K562 (cell line): Measurements from ENCODE around the gene MYADML2. TPM values are rescaled to one million over a fixed set of nuclear protein-coding genes. Genes with fewer than 3 reads are reported as not detected.

Source experiments
- ATAC-seq: fragments of 200-7000 bp; cut with Tn5 transposase; 3 replicates; pipeline ENCODE4 v1.9.1; 2020; ENCODE audit warnings: moderate library complexity
- BruUV-seq: library from RNA; stranded (reverse); fragments of 400-500 nt; replicated peaks from 2 replicates; lab custom pipeline; 2021; lab: Mats Ljungman, UMichigan
- CTCF ChIA-PET: fragments of 300-600 bp; formaldehyde crosslinking; extraction: SDS; loops from one replicate; lab custom pipeline; 2021; ENCODE audit warnings: low intra/inter-chr PET ratio; lab: Yijun Ruan, JAX
- POLR2A ChIA-PET: fragments of 300-600, 350-650 bp; sonication (Branson Sonifier 250); formaldehyde crosslinking; extraction: SDS; loops from one replicate; lab custom pipeline; 2021; ENCODE audit warnings: antibody characterized with exemption, inconsistent platforms; lab: Yijun Ruan, JAX
- DNase-seq, 4 experiments: peaks; one replicate each; pipeline versions ENCODE4 v3.0.0 to v3.0.0-alpha.2; 2011 to 2018; ENCODE audit warnings: low spot score in 3 of 4, mixed read lengths in 3 of 4; ENCODE audit errors: extremely low read depth in 1 of 4
- FAIRE-seq: peaks from 2 replicates; lab custom pipeline; 2011; peaks lifted over from hg19 to GRCh38; lab: Jason Lieb, UNC
- H2AFZ ChIP-seq: 2 replicates; pipeline ENCODE4 v1.6.0; 2011; ENCODE audit warnings: low read depth, low read length, control low read depth, inconsistent platforms
- H3K27ac ChIP-seq: fragments of 200-600 bp; 3 replicates; pipeline ENCODE4 v1.8.0; 2011; ENCODE audit warnings: low read depth, mild to moderate bottlenecking, control low read depth, inconsistent platforms, low read length, moderate library complexity, mixed read lengths; ENCODE audit errors: extremely low read depth
- H3K27me3 ChIP-seq, 2 experiments: fragments of 300-600 bp in 1 of 2; 2 replicates in 1 of 2; 3 replicates in 1 of 2; pipeline versions ENCODE4 v1.6.0 to v1.8.0; 2011; ENCODE audit warnings: inconsistent platforms in 2 of 2, low read length in 2 of 2, mild to moderate bottlenecking in 1 of 2, mixed read lengths in 1 of 2, moderate library complexity in 1 of 2; ENCODE audit not compliant: control insufficient read depth in 2 of 2, insufficient read depth in 2 of 2
- H3K36me3 ChIP-seq: fragments of 300-600 bp; 3 replicates; pipeline ENCODE4 v1.8.0; 2011; ENCODE audit warnings: mild to moderate bottlenecking, low read length, inconsistent platforms; ENCODE audit not compliant: control insufficient read depth, insufficient read depth
- H3K4me1 ChIP-seq, 2 experiments: fragments of 200-600 bp in 1 of 2; replicated peaks in 1 of 2; 2 replicates in 1 of 2; 3 replicates in 1 of 2; pipeline versions ENCODE4 v1.5.1 to v1.8.0; 2011; ENCODE audit warnings: inconsistent platforms in 2 of 2, low read length in 2 of 2, mild to moderate bottlenecking in 1 of 2, mixed read lengths in 1 of 2, moderate library complexity in 1 of 2; ENCODE audit not compliant: control insufficient read depth in 2 of 2, insufficient read depth in 2 of 2
- H3K4me2 ChIP-seq: 2 replicates; pipeline ENCODE4 v1.6.1; 2011; ENCODE audit warnings: low read length, control low read depth, inconsistent platforms, mixed read lengths; ENCODE audit not compliant: insufficient read depth
- H3K4me3 ChIP-seq: fragments of 200-600 bp; sonication (generic), shearing (Covaris generic); 2 replicates; pipeline ENCODE4 v1.5.1; 2016; ENCODE audit warnings: control low read depth, inconsistent platforms
- H3K79me2 ChIP-seq: fragments of 200-600 bp; 3 replicates; pipeline ENCODE4 v1.8.0; 2011; ENCODE audit warnings: low read length, inconsistent platforms; ENCODE audit not compliant: control insufficient read depth, insufficient read depth
- H3K9ac ChIP-seq, 2 experiments: 2 replicates each; pipeline versions ENCODE4 v1.6.0 to v1.6.1; 2011; ENCODE audit warnings: low read depth in 2 of 2, low read length in 2 of 2, control low read depth in 1 of 2, inconsistent platforms in 1 of 2, mild to moderate bottlenecking in 1 of 2, mixed read lengths in 1 of 2; ENCODE audit not compliant: insufficient read depth in 1 of 2
- H3K9me1 ChIP-seq: one replicate; pipeline ENCODE4 v1.6.0; 2011; ENCODE audit warnings: inconsistent platforms, mild to moderate bottlenecking, low read length, moderate library complexity; ENCODE audit not compliant: control insufficient read depth, insufficient read depth
- H3K9me3 ChIP-seq: replicated peaks from 2 replicates; pipeline ENCODE4 v1.5.1; 2011; ENCODE audit warnings: low read depth, low read length, inconsistent platforms; ENCODE audit not compliant: control insufficient read depth, insufficient read depth
- H4K20me1 ChIP-seq: replicated peaks from 2 replicates; pipeline ENCODE4 v1.6.1; 2011; ENCODE audit warnings: low read length, inconsistent platforms, mixed read lengths; ENCODE audit not compliant: control insufficient read depth, insufficient read depth
- ARID1B ChIP-seq: fragments of 450-650 bp; IDR thresholded peaks from 2 replicates; pipeline ENCODE4 v1.6.1; 2016; ENCODE audit warnings: antibody characterized with exemption, mild to moderate bottlenecking, inconsistent platforms
- GABPA ChIP-seq: fragments of 200-800 bp; sonication (Bioruptor generic); conservative IDR thresholded peaks from 2 replicates; pipeline ENCODE4 v1.6.1; 2016; ENCODE audit warnings: low read depth, missing genetic modification characterization, missing compliant biosample characterization
- HDAC2 ChIP-seq: fragments of 450-650 bp; IDR thresholded peaks from 2 replicates; pipeline ENCODE4 v1.6.1; 2016; ENCODE audit warnings: mild to moderate bottlenecking
- NCOA6 ChIP-seq: fragments of 450-650 bp; IDR thresholded peaks from 2 replicates; pipeline ENCODE4 v1.6.1; 2017; ENCODE audit warnings: mild to moderate bottlenecking
- PCBP2 ChIP-seq: fragments of 200-400 bp; formaldehyde crosslinking; IDR thresholded peaks from 2 replicates; pipeline ENCODE4 v1.6.1; 2018; ENCODE audit warnings: low read length, low read depth, mild to moderate bottlenecking, moderate library complexity; ENCODE audit not compliant: poor library complexity, severe bottlenecking
- RBM14 ChIP-seq: fragments of 200-400 bp; formaldehyde crosslinking; IDR thresholded peaks from 2 replicates; pipeline ENCODE4 v1.6.1; 2018; ENCODE audit warnings: low read depth, mild to moderate bottlenecking, low read length, moderate library complexity, borderline replicate concordance; ENCODE audit not compliant: insufficient read depth
- RCOR1 ChIP-seq, 2 experiments: IDR thresholded peaks; 2 replicates each; pipeline ENCODE4 v1.6.1; 2012; ENCODE audit warnings: low read depth in 2 of 2, low read length in 2 of 2, borderline replicate concordance in 1 of 2, improper control_type of control experiment in 1 of 2
- WGBS: fragments of 100-300 bp; shearing (Covaris generic); methylation state at CpG from one replicate; pipeline ENCODE4 v1.1.6; 2016; ENCODE audit warnings: low coverage, mixed read lengths; ENCODE audit not compliant: insufficient coverage; ENCODE audit errors: missing lambda C conversion rate; 5-methylcytosine and 5-hydroxymethylcytosine counted together
- in situ Hi-C: fragments of 300-500 bp; cut with MboI; formaldehyde crosslinking; loops from 4 replicates; pipeline ENCODE4 v1.15.0; 2018; ENCODE audit warnings: inconsistent platforms, mixed read lengths
- intact Hi-C: fragments of 100-400 bp; cut with micrococcal nuclease; formaldehyde crosslinking; loops from 2 replicates; pipeline ENCODE4 v1.14.2; 2022
- polyA plus RNA-seq, 8 experiments: library from polyadenylated mRNA; depleted of rRNA in 4 of 8; stranded (reverse) in 5 of 8; unstranded in 3 of 8; fragments of >200 nt; fragmentation: Nextera tagmentation in 2 of 8; fragmentation: Illumina TruSeq in 1 of 8; extraction: Ambion mirVana in 2 of 8; extraction: Trizol in 1 of 8; gene quantifications; 2 replicates each; pipeline versions ENCODE4 v1.2.1 to v1.2.3, GENCODE V29; 2011 to 2014; ENCODE audit warnings: inconsistent platforms in 1 of 8, missing spikeins in 1 of 8
- total RNA-seq, 7 experiments: library from RNA; depleted of rRNA in 6 of 7; stranded (reverse); fragments of >200 nt in 6 of 7; fragmentation: Illumina TruSeq in 2 of 7; extraction: Trizol in 2 of 7; gene quantifications; 2 replicates each; pipeline versions ENCODE4 v1.2.1 to v1.2.3, GENCODE V29; 2011 to 2021; ENCODE audit warnings: low replicate concordance in 1 of 7
- TF ChIP-seq, protein P1 (sequence below): fragments of 250-450 bp; sonication (Bioruptor Pico); IDR thresholded peaks from 2 replicates; pipeline ENCODE4 v1.5.0; 2020; ENCODE audit warnings: mild to moderate bottlenecking
- TF ChIP-seq, protein P2 (sequence below), 2 experiments: fragments of 450-650 bp in 1 of 2; sonication (generic) in 1 of 2; formaldehyde crosslinking in 1 of 2; IDR thresholded peaks; 2 replicates each; pipeline versions ENCODE4 v1.7.1 to v1.9.0; 2016 to 2022; ENCODE audit warnings: inconsistent platforms in 1 of 2, mild to moderate bottlenecking in 1 of 2, missing genetic modification reagents in 1 of 2

The MYADML2 gene
- total and polyA plus RNA-seq, 9 of the 15 experiments (the other 6 are each of a cell fraction or from before 2014, with no cell fraction given) = not detected

DNA sequence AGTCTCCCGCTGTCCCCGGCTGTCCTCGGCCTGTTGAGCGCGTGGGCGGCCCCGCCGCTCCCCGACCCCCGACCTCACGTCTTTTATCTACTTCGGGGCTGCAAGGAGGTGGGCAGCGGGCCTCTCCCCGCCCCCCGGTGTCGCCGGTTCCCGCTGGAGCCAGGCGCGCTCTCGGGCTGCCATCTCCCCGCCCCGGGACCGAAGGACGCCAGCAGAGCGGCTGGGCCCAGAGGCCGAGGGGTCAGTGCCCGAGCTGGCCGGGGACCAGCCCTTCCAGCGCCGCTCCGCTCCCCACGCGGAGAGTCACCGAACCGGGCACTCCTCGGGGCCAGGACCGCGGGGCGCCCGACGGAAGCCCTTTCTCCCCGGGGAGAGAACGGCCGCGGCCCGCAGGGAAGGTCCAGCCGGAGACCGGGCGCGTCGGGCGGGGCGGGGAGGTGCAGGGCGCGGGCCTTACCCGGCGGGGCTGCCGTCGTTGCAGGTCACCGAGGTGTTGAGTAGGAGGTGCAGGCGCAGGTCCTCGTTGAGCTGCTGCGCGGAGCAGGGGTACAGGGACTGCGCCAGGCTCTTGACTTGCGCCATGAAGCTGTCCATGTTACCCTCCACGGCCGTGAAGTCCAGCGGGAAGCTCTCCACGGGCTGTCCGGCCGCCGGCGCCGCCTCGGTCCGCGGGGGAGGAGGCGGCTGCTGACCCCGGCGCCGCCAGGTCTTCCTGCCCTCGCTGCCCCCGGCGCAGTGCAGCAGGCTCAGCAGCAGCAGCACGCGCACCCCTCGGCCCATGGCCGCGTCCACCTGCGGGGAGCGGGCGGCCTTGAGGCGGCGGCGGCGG, 13.3 kb upstream of the MYADML2 start:
- Histone ChIP-seq H3K9ac (peak overlapping the region; percentile 82 to 92), H2AFZ (peak overlapping the region; percentile 91), H3K4me2 (peak overlapping the region; percentile 85), H3K4me1 (peaks cover 7 to 73% of the 10 kb centered on the region in 2 experiments; a peak in 4 of 5 replicates), H3K9me3 (no peaks in the 10 kb centered on the region), H3K9me1 (no peaks in the 10 kb centered on the region), H3K79me2 (peaks cover 20% of the 10 kb centered on the region), H4K20me1 (no peaks in the 10 kb centered on the region), H3K36me3 (peaks cover 15% of the 10 kb centered on the region; the same call in 2 of the 3 replicates), H3K4me3 (peak overlapping the region; percentile 58), H3K27me3 (no peaks in the 10 kb centered on the region), H3K27ac (peak overlapping the region; percentile 68)
- DNase-seq = peak; percentile 36 to 50 (median 42)
- CTCF ChIA-PET = interaction anchor here (0.5 to 5.2 kb wide), 9 partner anchors 17 to 807 kb away, joined by 3 to 103 read pairs (median 5); partner anchors contain the start of genes ASPSCR1, CENPX, DCXR and LRRC45
- no TSS peak for BruUV-seq
- in situ Hi-C loops = no loop called here
- FAIRE-seq = no peak
- POLR2A ChIA-PET = interaction anchor here (0.8 to 1.6 kb wide), 14 partner anchors 8 to 225 kb away, joined by 3 to 7 read pairs (median 4); partner anchors contain the start of genes ASPSCR1, CENPX, LRRC45 and PYCR1
- peak; percentile 26 for ATAC-seq
- intact Hi-C loops = no loop called here
- WGBS = 3% methylated on average over 51 of the region's 98 CpGs
- TF ChIP-seq NCOA6 (peak; percentile 89), RBM14 (no peak), GABPA (tag) (no peak), HDAC2 (no peak), ARID1B (no peak), PCBP2 (no peak), RCOR1 (IDR thresholded peaks at IDR 0.05; ENCODE audit: borderline replicate concordance in 1 of 2, low read depth in 2 of 2, low read length in 2 of 2) (no peak)
- TF ChIP-seq, protein P1, sequence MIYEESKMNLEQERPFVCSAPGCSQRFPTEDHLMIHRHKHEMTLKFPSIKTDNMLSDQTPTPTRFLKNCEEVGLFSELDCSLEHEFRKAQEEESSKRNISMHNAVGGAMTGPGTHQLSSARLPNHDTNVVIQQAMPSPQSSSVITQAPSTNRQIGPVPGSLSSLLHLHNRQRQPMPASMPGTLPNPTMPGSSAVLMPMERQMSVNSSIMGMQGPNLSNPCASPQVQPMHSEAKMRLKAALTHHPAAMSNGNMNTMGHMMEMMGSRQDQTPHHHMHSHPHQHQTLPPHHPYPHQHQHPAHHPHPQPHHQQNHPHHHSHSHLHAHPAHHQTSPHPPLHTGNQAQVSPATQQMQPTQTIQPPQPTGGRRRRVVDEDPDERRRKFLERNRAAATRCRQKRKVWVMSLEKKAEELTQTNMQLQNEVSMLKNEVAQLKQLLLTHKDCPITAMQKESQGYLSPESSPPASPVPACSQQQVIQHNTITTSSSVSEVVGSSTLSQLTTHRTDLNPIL (CRISPR knock-in tag) = no peak
- TF ChIP-seq, protein P2, sequence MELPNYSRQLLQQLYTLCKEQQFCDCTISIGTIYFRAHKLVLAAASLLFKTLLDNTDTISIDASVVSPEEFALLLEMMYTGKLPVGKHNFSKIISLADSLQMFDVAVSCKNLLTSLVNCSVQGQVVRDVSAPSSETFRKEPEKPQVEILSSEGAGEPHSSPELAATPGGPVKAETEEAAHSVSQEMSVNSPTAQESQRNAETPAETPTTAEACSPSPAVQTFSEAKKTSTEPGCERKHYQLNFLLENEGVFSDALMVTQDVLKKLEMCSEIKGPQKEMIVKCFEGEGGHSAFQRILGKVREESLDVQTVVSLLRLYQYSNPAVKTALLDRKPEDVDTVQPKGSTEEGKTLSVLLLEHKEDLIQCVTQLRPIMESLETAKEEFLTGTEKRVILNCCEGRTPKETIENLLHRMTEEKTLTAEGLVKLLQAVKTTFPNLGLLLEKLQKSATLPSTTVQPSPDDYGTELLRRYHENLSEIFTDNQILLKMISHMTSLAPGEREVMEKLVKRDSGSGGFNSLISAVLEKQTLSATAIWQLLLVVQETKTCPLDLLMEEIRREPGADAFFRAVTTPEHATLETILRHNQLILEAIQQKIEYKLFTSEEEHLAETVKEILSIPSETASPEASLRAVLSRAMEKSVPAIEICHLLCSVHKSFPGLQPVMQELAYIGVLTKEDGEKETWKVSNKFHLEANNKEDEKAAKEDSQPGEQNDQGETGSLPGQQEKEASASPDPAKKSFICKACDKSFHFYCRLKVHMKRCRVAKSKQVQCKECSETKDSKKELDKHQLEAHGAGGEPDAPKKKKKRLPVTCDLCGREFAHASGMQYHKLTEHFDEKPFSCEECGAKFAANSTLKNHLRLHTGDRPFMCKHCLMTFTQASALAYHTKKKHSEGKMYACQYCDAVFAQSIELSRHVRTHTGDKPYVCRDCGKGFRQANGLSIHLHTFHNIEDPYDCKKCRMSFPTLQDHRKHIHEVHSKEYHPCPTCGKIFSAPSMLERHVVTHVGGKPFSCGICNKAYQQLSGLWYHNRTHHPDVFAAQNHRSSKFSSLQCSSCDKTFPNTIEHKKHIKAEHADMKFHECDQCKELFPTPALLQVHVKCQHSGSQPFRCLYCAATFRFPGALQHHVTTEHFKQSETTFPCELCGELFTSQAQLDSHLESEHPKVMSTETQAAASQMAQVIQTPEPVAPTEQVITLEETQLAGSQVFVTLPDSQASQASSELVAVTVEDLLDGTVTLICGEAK (IDR thresholded peaks at IDR 0.05) = peak; percentile 48; the same call in 1 of the 2 replicates
- TF ChIP-seq, protein P2 (CRISPR knock-in tag; IDR thresholded peaks at IDR 0.05) = no peak
